ENCODE measurements around the gene SOX15.

Gene SOX15

DNA sequence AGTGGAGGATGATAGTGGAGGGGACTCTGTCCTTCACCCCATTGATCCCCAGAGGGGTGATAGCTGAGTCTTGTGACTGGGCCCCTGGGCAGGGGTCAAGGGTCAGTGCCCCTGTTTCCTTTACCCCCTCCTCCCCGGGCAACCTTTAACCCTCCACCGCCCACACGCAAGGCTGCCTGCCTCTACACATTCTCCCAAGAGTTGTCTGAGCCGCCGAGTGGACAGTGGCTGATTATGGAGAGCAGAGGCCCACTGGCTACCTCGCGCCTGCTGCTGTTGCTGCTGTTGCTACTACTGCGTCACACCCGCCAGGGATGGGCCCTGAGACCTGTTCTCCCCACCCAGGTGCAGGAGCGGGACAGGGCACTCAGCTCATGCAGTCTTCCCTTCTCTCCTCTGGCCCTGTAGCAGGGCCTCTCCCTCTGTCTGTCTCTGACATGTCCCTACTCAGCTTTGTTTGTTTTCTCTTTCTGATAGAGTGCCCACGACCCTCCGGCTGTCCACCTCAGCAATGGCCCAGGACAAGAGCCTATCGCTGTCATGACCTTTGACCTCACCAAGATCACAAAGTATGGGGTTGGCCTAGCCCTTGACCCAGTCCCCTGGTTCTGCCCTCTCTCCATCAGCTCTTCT, 40.2 kb upstream of the SOX15 start, which contains the start of gene SHBG:
TSS of gene SHBG (plus strand) at position 197 of the 633 bp plus-strand sequence. CDS start at position 235, 38 bp downstream.
- Histone ChIP-seq H3K4me2 (ENCODE audit: insufficient read depth, low read length) (no peak within 1 kb of the TSS), H3K4me1 (ENCODE audit: insufficient read depth, low read length) (peaks cover 20% of the 10 kb centered on the region), H3K79me2 (ENCODE audit: insufficient read depth, low read length) (no peaks in the 10 kb centered on the region; the same call in 1 of the 2 replicates), H3K36me3 (ENCODE audit: insufficient read depth, low read length) (no peaks in the 10 kb centered on the region), H4K20me1 (ENCODE audit: insufficient read depth, low read length) (peaks cover 9% of the 10 kb centered on the region), H3K27me3 (ENCODE audit: insufficient read depth, low read length, poor library complexity) (no peaks in the 10 kb centered on the region), H2AFZ (ENCODE audit: low read depth, low read length) (no peak within 1 kb of the TSS), H3K4me3 (ENCODE audit: low read depth in 1 of 2, low read length in 2 of 2) (no peak within 1 kb of the TSS), H3K9me3 (ENCODE audit: insufficient read depth, low read length, severe bottlenecking) (no peaks in the 10 kb centered on the region), H3K9ac (ENCODE audit: low read depth, low read length) (no peak within 1 kb of the TSS), H3K27ac (ENCODE audit: low read length) (no peak within 1 kb of the TSS)
- ATAC-seq (ENCODE audit: insufficient read depth, low read depth): no peak
- DNase-seq: no peak
- TF ChIP-seq, protein P1, sequence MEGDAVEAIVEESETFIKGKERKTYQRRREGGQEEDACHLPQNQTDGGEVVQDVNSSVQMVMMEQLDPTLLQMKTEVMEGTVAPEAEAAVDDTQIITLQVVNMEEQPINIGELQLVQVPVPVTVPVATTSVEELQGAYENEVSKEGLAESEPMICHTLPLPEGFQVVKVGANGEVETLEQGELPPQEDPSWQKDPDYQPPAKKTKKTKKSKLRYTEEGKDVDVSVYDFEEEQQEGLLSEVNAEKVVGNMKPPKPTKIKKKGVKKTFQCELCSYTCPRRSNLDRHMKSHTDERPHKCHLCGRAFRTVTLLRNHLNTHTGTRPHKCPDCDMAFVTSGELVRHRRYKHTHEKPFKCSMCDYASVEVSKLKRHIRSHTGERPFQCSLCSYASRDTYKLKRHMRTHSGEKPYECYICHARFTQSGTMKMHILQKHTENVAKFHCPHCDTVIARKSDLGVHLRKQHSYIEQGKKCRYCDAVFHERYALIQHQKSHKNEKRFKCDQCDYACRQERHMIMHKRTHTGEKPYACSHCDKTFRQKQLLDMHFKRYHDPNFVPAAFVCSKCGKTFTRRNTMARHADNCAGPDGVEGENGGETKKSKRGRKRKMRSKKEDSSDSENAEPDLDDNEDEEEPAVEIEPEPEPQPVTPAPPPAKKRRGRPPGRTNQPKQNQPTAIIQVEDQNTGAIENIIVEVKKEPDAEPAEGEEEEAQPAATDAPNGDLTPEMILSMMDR (IDR thresholded peaks at IDR 0.05; ENCODE audit: borderline replicate concordance, extremely low read depth, low read length, poor library complexity, severe bottlenecking): no peak
- TF ChIP-seq EZH2 (IDR thresholded peaks at IDR 0.05; ENCODE audit: borderline replicate concordance, low read depth, low read length, severe bottlenecking): no peak

DNA sequence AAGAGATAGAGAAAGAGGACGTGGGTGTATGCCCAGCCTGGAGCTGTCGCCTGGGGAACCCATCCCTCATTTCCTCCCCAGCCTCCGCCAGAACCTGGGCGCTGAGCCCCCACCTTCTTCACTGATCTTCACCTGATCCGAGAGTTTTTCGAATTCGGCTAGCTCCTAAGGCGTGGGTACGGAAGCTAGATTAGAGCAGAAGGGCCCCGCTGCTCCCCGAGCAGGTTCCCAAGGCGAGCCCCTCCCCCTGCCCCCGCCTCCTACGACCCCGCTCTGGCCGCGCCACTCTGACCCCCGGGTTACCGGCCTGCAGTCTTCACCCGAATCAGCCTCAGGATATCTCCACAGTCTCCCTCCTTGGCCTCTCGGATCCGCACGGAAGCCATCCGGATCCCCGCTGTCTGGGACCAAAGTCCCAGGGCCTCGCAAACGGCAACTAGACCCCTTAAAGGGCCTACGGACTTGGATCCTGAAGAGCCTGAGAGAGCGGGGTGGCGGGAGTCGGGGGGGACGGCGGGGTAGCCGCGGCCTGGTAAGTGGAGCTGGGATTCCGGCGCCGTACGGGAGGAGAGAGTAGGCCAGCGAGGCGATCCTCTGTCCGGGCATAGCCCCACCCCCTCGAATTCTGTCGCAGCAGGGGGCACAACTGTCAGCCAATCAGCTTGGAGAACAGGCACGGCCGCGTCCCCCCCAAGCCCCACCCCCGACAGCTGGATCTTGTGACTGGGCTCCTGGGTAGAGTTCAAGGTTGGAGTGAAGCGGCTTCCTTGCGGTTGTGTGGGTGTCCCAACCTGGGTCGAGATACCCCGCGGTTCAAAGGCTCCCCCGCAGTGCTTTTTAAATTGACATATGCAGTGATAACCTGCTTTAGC, 37.6 kb upstream of the SOX15 start, which contains the start of gene SAT2:
TSS of gene SAT2 (minus strand) at position 572 of the 872 bp plus-strand sequence. CDS start at position 386, 186 bp downstream.
- Histone ChIP-seq H3K4me1 (ENCODE audit: insufficient read depth, low read length) (peaks cover 20% of the 10 kb centered on the region), H3K36me3 (ENCODE audit: insufficient read depth, low read length) (no peaks in the 10 kb centered on the region), H3K9ac (ENCODE audit: low read depth, low read length) (peak within 1 kb of the TSS; percentile 77), H3K27me3 (ENCODE audit: insufficient read depth, low read length, poor library complexity) (no peaks in the 10 kb centered on the region), H3K27ac (ENCODE audit: low read length) (peak within 1 kb of the TSS; percentile 72), H3K9me3 (ENCODE audit: insufficient read depth, low read length, severe bottlenecking) (no peaks in the 10 kb centered on the region), H2AFZ (ENCODE audit: low read depth, low read length) (peak within 1 kb of the TSS; percentile 82), H4K20me1 (ENCODE audit: insufficient read depth, low read length) (peaks cover 9% of the 10 kb centered on the region), H3K4me3 (ENCODE audit: low read depth in 1 of 2, low read length in 2 of 2) (peak within 1 kb of the TSS; percentile 82 to 89), H3K4me2 (ENCODE audit: insufficient read depth, low read length) (peak within 1 kb of the TSS; percentile 95), H3K79me2 (ENCODE audit: insufficient read depth, low read length) (no peaks in the 10 kb centered on the region; the same call in 1 of the 2 replicates)
- TF ChIP-seq EZH2 (IDR thresholded peaks at IDR 0.05; ENCODE audit: borderline replicate concordance, low read depth, low read length, severe bottlenecking): no peak
- TF ChIP-seq, protein P1 (IDR thresholded peaks at IDR 0.05; ENCODE audit: borderline replicate concordance, extremely low read depth, low read length, poor library complexity, severe bottlenecking): no peak
- peak; percentile 90 for DNase-seq
- peak; percentile 94 for ATAC-seq (ENCODE audit: insufficient read depth, low read depth)

DNA sequence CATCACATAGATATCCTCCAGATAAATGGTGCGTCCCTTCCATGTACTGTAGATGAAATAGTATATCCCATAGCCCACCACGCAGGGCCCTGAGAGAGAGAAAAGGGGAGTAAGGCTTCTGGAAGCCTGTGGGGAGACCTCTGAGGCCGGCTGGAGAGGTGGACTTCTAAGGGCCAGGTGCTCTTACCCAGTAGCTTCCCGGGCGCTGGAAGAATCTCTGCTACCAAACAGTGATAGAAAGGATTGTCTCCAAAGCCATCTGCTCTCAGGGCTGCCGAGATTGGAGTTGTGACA, 37.0 kb upstream of the SOX15 start:
- ATAC-seq (ENCODE audit: insufficient read depth, low read depth) (no peak), DNase-seq (no peak)
- Histone ChIP-seq H3K4me1 (ENCODE audit: insufficient read depth, low read length) (peaks cover 20% of the 10 kb centered on the region), H3K27ac (ENCODE audit: low read length) (peak overlapping the region; percentile 72), H3K4me2 (ENCODE audit: insufficient read depth, low read length) (peak overlapping the region; percentile 95), H3K9ac (ENCODE audit: low read depth, low read length) (peak overlapping the region; percentile 77), H3K79me2 (ENCODE audit: insufficient read depth, low read length) (no peaks in the 10 kb centered on the region; the same call in 1 of the 2 replicates), H3K27me3 (ENCODE audit: insufficient read depth, low read length, poor library complexity) (no peaks in the 10 kb centered on the region), H3K9me3 (ENCODE audit: insufficient read depth, low read length, severe bottlenecking) (no peaks in the 10 kb centered on the region), H4K20me1 (ENCODE audit: insufficient read depth, low read length) (peaks cover 9% of the 10 kb centered on the region), H3K4me3 (ENCODE audit: low read depth in 1 of 2, low read length in 2 of 2) (peak overlapping the region; percentile 82 to 89; a peak in 3 of 4 replicates), H3K36me3 (ENCODE audit: insufficient read depth, low read length) (no peaks in the 10 kb centered on the region), H2AFZ (ENCODE audit: low read depth, low read length) (peak overlapping the region; percentile 82)
- no peak for TF ChIP-seq EZH2 (IDR thresholded peaks at IDR 0.05; ENCODE audit: borderline replicate concordance, low read depth, low read length, severe bottlenecking)
- TF ChIP-seq, protein P1 (IDR thresholded peaks at IDR 0.05; ENCODE audit: borderline replicate concordance, extremely low read depth, low read length, poor library complexity, severe bottlenecking): no peak

Data from DND-41 (cell line).